SW 1271 (cell line): ENCODE data around the gene ARID3A.
"Not testable (repeated sequence)": the region's sequence is repeated elsewhere in the genome, so short reads cannot be mapped to it uniquely, and the experiment has no call there.

Experiments
- DNase-seq, 2 experiments: peaks; one replicate each; lab custom pipeline; 2025; lab: John Stamatoyannopoulos, UW

The ARID3A gene

GRCh38 chr19:1017906-1018305 is 92.1 kb downstream of the ARID3A start:
- no peak for DNase-seq

- no peak for DNase-seq
Measured at GRCh38 chr19:1018393-1018792, 92.6 kb downstream of the ARID3A start.

- no peak for DNase-seq
Measured at GRCh38 chr19:1018932-1019615, 93.2 kb downstream of the ARID3A start.

DNA sequence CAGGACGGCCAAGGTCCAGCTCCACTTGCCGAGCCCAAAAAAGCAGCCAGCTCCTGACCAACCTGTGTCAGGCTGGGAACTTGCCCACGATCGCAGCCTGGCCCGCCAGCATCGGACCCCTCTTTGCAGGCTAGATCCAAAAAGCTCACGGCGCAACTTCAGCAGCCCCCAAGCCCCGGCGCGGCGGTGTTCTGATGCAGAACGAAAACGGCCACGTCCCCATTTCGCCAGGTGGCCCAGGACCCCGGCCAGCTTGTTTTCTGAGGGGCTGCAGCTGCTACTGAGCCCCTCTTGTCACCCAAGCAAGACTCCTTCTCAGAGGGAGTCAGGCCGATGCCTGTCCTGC is 93.8 kb downstream of the ARID3A start:
- DNase-seq = no peak

DNA sequence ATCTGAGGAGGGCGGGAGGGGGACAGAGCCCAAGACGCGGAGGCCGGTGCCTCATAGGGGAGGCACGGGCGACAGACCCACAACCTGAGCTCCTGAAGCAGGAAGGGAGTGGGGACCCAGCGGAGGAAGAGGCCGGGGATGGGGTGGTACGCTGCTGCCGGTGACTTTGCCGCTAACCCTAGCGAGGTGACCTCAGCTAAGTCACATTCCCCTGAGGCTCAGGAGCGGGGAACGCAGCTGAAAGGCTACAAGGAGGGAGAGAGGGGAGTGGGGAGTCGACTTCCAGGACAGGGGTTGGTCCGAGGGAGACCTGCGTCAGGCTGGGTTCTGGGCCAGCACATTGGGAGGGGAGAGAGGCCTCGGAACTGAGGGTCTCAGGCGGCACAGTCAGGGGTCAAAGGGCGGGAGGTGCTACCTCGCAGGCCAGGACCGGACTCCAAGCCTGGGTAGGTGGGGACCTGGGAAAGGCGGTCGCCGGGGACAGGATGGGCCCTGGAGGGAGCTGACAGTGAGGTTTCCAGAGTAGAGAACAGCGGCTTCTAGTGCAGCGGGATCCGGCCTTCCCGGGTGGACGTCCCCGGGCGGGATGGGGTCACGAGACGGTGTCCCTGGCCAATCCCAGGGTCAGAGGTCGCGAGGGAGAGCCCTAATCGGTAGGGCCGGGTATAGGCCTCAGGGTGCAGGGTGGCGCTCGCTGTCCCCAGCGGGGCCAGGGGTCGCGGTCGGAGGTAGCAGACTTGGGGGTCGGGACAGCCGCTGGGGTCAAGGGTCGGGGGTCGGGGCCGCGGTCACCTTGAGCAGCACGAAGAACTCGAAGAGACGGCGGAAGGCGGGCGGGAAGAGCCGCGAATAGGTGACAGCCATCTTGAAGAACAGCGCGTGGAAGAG is 94.4 kb downstream of the ARID3A start:
- DNase-seq = no peak

DNA sequence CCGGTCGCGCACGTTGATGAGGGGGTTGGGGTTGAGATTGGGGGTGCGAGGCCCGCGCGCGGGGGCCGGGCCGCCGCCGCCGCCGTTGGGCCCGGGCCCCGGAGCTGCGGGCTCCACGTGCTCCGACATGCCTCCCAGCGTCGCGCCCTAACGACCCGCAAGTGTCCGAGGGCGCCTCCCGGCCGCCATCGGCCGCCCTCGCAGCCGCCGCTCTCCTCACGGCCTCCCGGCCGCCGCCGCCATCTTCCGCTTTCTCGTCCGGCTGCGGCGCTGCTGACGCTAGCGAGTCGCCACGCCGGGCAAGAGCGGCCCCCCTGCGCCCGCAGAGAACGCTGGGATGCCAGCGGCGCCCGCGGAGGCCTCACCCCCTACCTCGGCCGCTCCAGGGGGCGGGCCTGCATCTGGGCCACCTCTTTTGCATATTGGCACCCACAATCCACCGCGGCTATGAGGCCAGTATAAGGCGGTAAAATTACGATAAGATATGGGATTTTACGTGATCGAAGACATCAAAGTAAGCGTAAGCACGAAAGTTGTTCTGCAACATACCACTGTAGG is 95.1 kb downstream of the ARID3A start, which contains the start of gene TMEM259:
Gene TMEM259, minus strand, starts transcription at position 256 of the 558 bp plus-strand sequence. Its CDS starts 127 bp downstream, at position 129.
- peak; percentile 71 to 91 for DNase-seq

GRCh38 chr19:1023883-1024188 is 98.0 kb downstream of the ARID3A start:
- not testable (repeated sequence) for DNase-seq

DNA sequence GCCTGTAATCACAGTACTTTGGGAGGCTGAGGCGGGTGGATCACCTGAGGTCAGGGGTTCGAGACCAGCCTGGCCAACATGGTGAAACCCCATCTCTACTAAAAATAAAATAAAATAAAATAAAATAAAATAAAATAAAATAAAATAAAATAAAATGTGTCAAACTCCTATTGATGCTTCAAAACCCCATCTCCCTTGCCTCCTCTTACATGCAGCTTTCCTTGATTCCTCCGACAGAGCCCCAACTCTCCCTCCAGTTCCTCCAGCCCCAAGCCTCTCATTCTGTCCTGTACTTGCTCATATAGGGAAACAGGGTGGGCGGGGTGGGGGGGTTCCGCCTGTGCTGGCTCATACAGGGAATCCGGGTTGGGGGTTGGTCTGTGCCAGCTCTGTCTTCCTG is 99.2 kb downstream of the ARID3A start:
- not testable (repeated sequence) for DNase-seq
